Measurements from ENCODE around the gene FIBP.

GRCh38 chr11:65906602-65907001 is 18.3 kb upstream of the FIBP start:
- TF ChIP-seq CTCF (IDR thresholded peaks at IDR 0.05) (no peak), ZFX (IDR thresholded peaks at IDR 0.05; ENCODE audit: borderline replicate concordance) (no peak)
